UCSD-AML1 (cell line): ENCODE data around the gene AK8.

Experiments used
- DNase-seq: peaks from one replicate; lab custom pipeline; 2025; ENCODE audit not compliant: unreplicated experiment; lab: John Stamatoyannopoulos, UW

AK8 gene

GRCh38 chr9:132861666-132862065, 16.4 kb downstream of the AK8 start:
- no peak for DNase-seq

GRCh38 chr9:132858751-132859150, 19.3 kb downstream of the AK8 start:
- no peak for DNase-seq

- DNase-seq: no peak
Measured at GRCh38 chr9:132857616-132858342, 20.3 kb downstream of the AK8 start.

GRCh38 chr9:132857031-132857430, 21.1 kb downstream of the AK8 start:
- DNase-seq: no peak

- no peak for DNase-seq
Measured at GRCh38 chr9:132855904-132856303, 22.2 kb downstream of the AK8 start.

- no peak for DNase-seq
Measured at GRCh38 chr9:132854832-132855231, 23.3 kb downstream of the AK8 start.

- no peak for DNase-seq
Measured at GRCh38 chr9:132853482-132853881, 24.6 kb downstream of the AK8 start.

GRCh38 chr9:132849185-132849706, 28.8 kb downstream of the AK8 start:
- no peak for DNase-seq

- no peak for DNase-seq
Measured at GRCh38 chr9:132846918-132847515, 31.1 kb downstream of the AK8 start.

- DNase-seq: no peak
Measured at GRCh38 chr9:132846109-132846917, 31.8 kb downstream of the AK8 start.

- no peak for DNase-seq
Measured at GRCh38 chr9:132842124-132843044, 35.7 kb downstream of the AK8 start.

- no peak for DNase-seq
Measured at GRCh38 chr9:132840980-132841379, 37.1 kb downstream of the AK8 start.

- no peak for DNase-seq
Measured at GRCh38 chr9:132838291-132838690, 39.8 kb downstream of the AK8 start.

- DNase-seq: no peak
Measured at GRCh38 chr9:132837501-132838286, 40.4 kb downstream of the AK8 start.

- no peak for DNase-seq
Measured at GRCh38 chr9:132834343-132834742, 43.7 kb downstream of the AK8 start.

- DNase-seq: no peak
Measured at GRCh38 chr9:132833550-132834121, 44.4 kb downstream of the AK8 start.

- DNase-seq: no peak
Measured at GRCh38 chr9:132832171-132832881, 45.8 kb downstream of the AK8 start.

GRCh38 chr9:132828201-132828770, 49.8 kb downstream of the AK8 start:
- no peak for DNase-seq

GRCh38 chr9:132827366-132827765, 50.7 kb downstream of the AK8 start:
- DNase-seq: no peak
